HEK293 (cell line): ENCODE measurements around the gene CDKAL1.

ENCODE experiments used
- BCL11A ChIP-seq: fragments of 450-650 bp; formaldehyde crosslinking; IDR thresholded peaks from 2 replicates; pipeline ENCODE4 v1.5.1; 2016; ENCODE audit warnings: low read depth, missing biosample characterization, missing genetic modification characterization
- HOXC10 ChIP-seq: sonication (generic); formaldehyde crosslinking; IDR thresholded peaks from 2 replicates; pipeline ENCODE4 v1.8.1; 2023; ENCODE audit warnings: mild to moderate bottlenecking, missing genetic modification reagents
- HOXD13 ChIP-seq: sonication (generic); formaldehyde crosslinking; IDR thresholded peaks from 2 replicates; pipeline ENCODE4 v1.8.0; 2022; ENCODE audit warnings: missing genetic modification reagents, borderline replicate concordance
- MZF1 ChIP-seq: fragments of 450-650 bp; formaldehyde crosslinking; IDR thresholded peaks from 2 replicates; pipeline ENCODE4 v1.5.1; 2017; ENCODE audit warnings: missing biosample characterization, missing genetic modification characterization, borderline replicate concordance
- OSR2 ChIP-seq: fragments of 450-650 bp; formaldehyde crosslinking; IDR thresholded peaks from 2 replicates; pipeline ENCODE4 v1.5.1; 2016; ENCODE audit warnings: missing biosample characterization, missing genetic modification characterization
- SCRT1 ChIP-seq: fragments of 450-650 bp; formaldehyde crosslinking; IDR thresholded peaks from 2 replicates; pipeline ENCODE4 v1.5.1; 2016; ENCODE audit warnings: missing biosample characterization, missing genetic modification characterization, borderline replicate concordance
- SETDB1 ChIP-seq: IDR thresholded peaks from one replicate; pipeline ENCODE4 v1.6.1; 2017; ENCODE audit warnings: mild to moderate bottlenecking, low read length, moderate library complexity, mixed read lengths; ENCODE audit not compliant: insufficient read length
- SP2 ChIP-seq: fragments of 450-650 bp; formaldehyde crosslinking; IDR thresholded peaks from 2 replicates; pipeline ENCODE4 v1.5.1; 2016; ENCODE audit warnings: missing biosample characterization, missing genetic modification characterization
- SP3 ChIP-seq: fragments of 450-650 bp; formaldehyde crosslinking; IDR thresholded peaks from 2 replicates; pipeline ENCODE4 v1.5.1; 2016; ENCODE audit warnings: missing biosample characterization, missing genetic modification characterization
- TRIM28 ChIP-seq: IDR thresholded peaks from 2 replicates; pipeline ENCODE4 v1.6.1; 2011; ENCODE audit warnings: low read length, control low read depth, borderline replicate concordance
- ZBTB21 ChIP-seq: fragments of 450-650 bp; formaldehyde crosslinking; IDR thresholded peaks from 2 replicates; pipeline ENCODE4 v1.5.1; 2017; ENCODE audit warnings: missing biosample characterization, missing genetic modification characterization
- ZFP3 ChIP-seq: fragments of 450-650 bp; formaldehyde crosslinking; IDR thresholded peaks from 2 replicates; pipeline ENCODE4 v1.5.1; 2016; ENCODE audit warnings: low read depth, missing biosample characterization, missing genetic modification characterization
- ZFP37 ChIP-seq: fragments of 450-650 bp; formaldehyde crosslinking; IDR thresholded peaks from 2 replicates; pipeline ENCODE4 v1.5.1; 2016; ENCODE audit warnings: missing biosample characterization, missing genetic modification characterization
- ZNF266 ChIP-seq: fragments of 450-650 bp; formaldehyde crosslinking; IDR thresholded peaks from 2 replicates; pipeline ENCODE4 v1.5.1; 2016; ENCODE audit warnings: missing biosample characterization, missing genetic modification characterization, low read depth
- ZNF324 ChIP-seq: fragments of 450-650 bp; formaldehyde crosslinking; IDR thresholded peaks from 2 replicates; pipeline ENCODE4 v1.5.1; 2016; ENCODE audit warnings: missing biosample characterization, missing genetic modification characterization
- ZNF394 ChIP-seq: fragments of 450-650 bp; formaldehyde crosslinking; IDR thresholded peaks from 2 replicates; pipeline ENCODE4 v1.5.1; 2016; ENCODE audit warnings: missing biosample characterization, missing genetic modification characterization, mild to moderate bottlenecking, moderate library complexity, borderline replicate concordance
- ZNF423 ChIP-seq: fragments of 450-650 bp; formaldehyde crosslinking; IDR thresholded peaks from 2 replicates; pipeline ENCODE4 v1.5.1; 2016; ENCODE audit warnings: missing biosample characterization, missing genetic modification characterization
- ZNF473 ChIP-seq: fragments of 450-650 bp; formaldehyde crosslinking; IDR thresholded peaks from 2 replicates; pipeline ENCODE4 v1.5.1; 2017; ENCODE audit warnings: missing biosample characterization, missing genetic modification characterization
- ZNF501 ChIP-seq: fragments of 450-650 bp; formaldehyde crosslinking; IDR thresholded peaks from 2 replicates; pipeline ENCODE4 v1.5.1; 2016; ENCODE audit warnings: missing biosample characterization, missing genetic modification characterization
- ZNF521 ChIP-seq: fragments of 450-650 bp; formaldehyde crosslinking; IDR thresholded peaks from 2 replicates; pipeline ENCODE4 v1.5.1; 2017; ENCODE audit warnings: missing biosample characterization, mild to moderate bottlenecking, missing genetic modification characterization
- ZNF544 ChIP-seq: fragments of 450-650 bp; formaldehyde crosslinking; IDR thresholded peaks from 2 replicates; pipeline ENCODE4 v1.5.0; 2017; ENCODE audit warnings: missing biosample characterization, missing genetic modification characterization
- ZNF610 ChIP-seq: fragments of 450-650 bp; formaldehyde crosslinking; IDR thresholded peaks from 2 replicates; pipeline ENCODE4 v1.5.1; 2016; ENCODE audit warnings: missing biosample characterization, missing genetic modification characterization, borderline replicate concordance
- ZNF623 ChIP-seq: fragments of 450-650 bp; formaldehyde crosslinking; IDR thresholded peaks from 2 replicates; pipeline ENCODE4 v1.5.1; 2016; ENCODE audit warnings: missing biosample characterization, missing genetic modification characterization
- ZNF626 ChIP-seq: fragments of 450-650 bp; sonication (Bioruptor Pico); formaldehyde crosslinking; IDR thresholded peaks from 2 replicates; pipeline ENCODE4 v1.5.1; 2018; ENCODE audit warnings: missing biosample characterization, missing genetic modification characterization, inconsistent platforms
- ZNF664 ChIP-seq: fragments of 450-650 bp; formaldehyde crosslinking; IDR thresholded peaks from 2 replicates; pipeline ENCODE4 v1.5.1; 2016; ENCODE audit warnings: missing biosample characterization, missing genetic modification characterization
- ZNF768 ChIP-seq: fragments of 450-650 bp; formaldehyde crosslinking; IDR thresholded peaks from 2 replicates; pipeline ENCODE4 v1.5.1; 2018; ENCODE audit warnings: missing biosample characterization, mild to moderate bottlenecking, missing genetic modification characterization
- TF ChIP-seq, protein P1 (sequence below): IDR thresholded peaks from 2 replicates; pipeline ENCODE4 v1.6.1; 2011; ENCODE audit warnings: mild to moderate bottlenecking, low read depth, low read length, borderline replicate concordance
- TF ChIP-seq, protein P2 (sequence below): fragments of 450-650 bp; formaldehyde crosslinking; IDR thresholded peaks from 2 replicates; pipeline ENCODE4 v1.5.1; 2016; ENCODE audit warnings: missing biosample characterization, missing genetic modification characterization
- TF ChIP-seq, protein P3 (sequence below): sonication (generic); formaldehyde crosslinking; IDR thresholded peaks from 2 replicates; pipeline ENCODE4 v1.8.1; 2022; ENCODE audit warnings: mild to moderate bottlenecking, moderate library complexity, missing genetic modification reagents
- TF ChIP-seq, protein P4 (sequence below): fragments of 450-650 bp; formaldehyde crosslinking; IDR thresholded peaks from 2 replicates; pipeline ENCODE4 v1.5.1; 2016; ENCODE audit warnings: missing biosample characterization, missing genetic modification characterization
- TF ChIP-seq, protein P5 (sequence below): fragments of 450-650 bp; formaldehyde crosslinking; IDR thresholded peaks from 2 replicates; pipeline ENCODE4 v1.5.1; 2017; ENCODE audit warnings: missing biosample characterization, missing genetic modification characterization
- TF ChIP-seq, protein P6 (sequence below): fragments of 450-650 bp; IDR thresholded peaks from 2 replicates; pipeline ENCODE4 v1.5.1; 2018; ENCODE audit warnings: missing biosample characterization, mild to moderate bottlenecking, missing genetic modification characterization

CDKAL1 gene

DNA sequence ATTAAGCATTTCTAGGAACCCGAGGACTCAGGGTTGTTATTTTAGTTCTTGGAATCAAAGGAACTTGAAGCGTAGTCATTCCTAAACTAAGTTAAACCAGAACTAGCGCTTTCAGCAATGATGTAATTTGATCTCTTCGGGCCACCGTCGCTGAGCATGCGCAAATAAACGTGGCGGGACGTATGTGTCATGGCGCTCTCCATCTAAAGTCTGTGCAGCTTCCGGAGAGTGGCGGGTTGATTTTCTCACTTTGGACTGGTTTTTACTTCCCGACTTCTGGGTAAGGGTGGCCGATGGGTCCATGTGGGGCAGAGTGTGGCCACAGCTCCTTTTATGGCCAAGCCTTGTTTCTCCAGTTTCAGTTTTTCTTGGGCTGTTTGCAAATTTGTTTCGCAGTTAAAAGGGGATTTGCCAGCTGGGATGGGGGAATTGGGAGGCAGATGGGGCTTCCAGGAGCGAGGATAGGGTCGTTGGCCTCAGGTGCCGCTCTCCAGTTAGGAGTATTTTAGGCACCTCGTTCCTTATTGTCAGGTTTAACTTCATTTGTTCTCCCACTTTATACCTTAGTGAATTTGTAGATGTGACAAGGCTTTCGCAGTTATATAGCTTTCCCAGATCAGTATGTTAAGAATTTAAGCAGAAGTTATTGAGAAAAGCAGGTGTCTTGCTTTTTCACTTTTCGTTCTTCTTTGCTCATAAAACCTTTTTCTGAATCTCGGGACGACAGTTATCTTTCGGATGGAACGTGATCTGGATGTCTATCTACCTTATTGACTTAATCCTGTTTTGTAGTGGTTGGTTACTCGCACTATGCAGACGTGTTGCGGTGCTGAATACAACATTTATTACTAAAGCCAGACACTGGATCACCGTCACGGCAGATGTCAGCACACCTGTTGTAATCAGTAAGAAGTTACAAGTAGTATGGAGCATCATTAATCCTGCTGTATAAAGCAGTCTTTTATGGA lies at the start of gene CDKAL1 (continued):
- TF ChIP-seq ZNF473 (tag by site-specific recombination) (no peak), SETDB1 (no peak), ZNF394 (peak; percentile 20; the same call in 1 of the 2 replicates), SP2 (tag by site-specific recombination) (no peak), SCRT1 (tag by site-specific recombination) (peak; percentile 51; the same call in 1 of the 2 replicates), ZBTB21 (tag by site-specific recombination) (no peak), ZNF423 (no peak), ZNF623 (tag by site-specific recombination) (no peak), ZFP37 (tag by site-specific recombination) (peak; percentile 81), SP3 (tag by site-specific recombination) (no peak), BCL11A (tag by site-specific recombination) (no peak), ZFP3 (tag by site-specific recombination) (no peak), HOXD13 (no peak), TRIM28 (no peak), ZNF266 (tag by site-specific recombination) (no peak), ZNF664 (tag by site-specific recombination) (peak; percentile 67), ZNF501 (tag by site-specific recombination) (peak; percentile 70), ZNF521 (tag by site-specific recombination) (no peak), ZNF324 (tag by site-specific recombination) (0 out of 2 replicates have a peak, but pooled peaks have one; percentile 44), MZF1 (peak; percentile 100), OSR2 (0 out of 2 replicates have a peak, but pooled peaks have one; percentile 15), ZNF626 (tag by site-specific recombination) (no peak), ZNF610 (tag by site-specific recombination) (peak; percentile 40; the same call in 1 of the 2 replicates), HOXC10 (CRISPR knock-in tag) (no peak), ZNF544 (tag by site-specific recombination) (no peak), ZNF768 (tag by site-specific recombination) (no peak)
- TF ChIP-seq, protein P1, sequence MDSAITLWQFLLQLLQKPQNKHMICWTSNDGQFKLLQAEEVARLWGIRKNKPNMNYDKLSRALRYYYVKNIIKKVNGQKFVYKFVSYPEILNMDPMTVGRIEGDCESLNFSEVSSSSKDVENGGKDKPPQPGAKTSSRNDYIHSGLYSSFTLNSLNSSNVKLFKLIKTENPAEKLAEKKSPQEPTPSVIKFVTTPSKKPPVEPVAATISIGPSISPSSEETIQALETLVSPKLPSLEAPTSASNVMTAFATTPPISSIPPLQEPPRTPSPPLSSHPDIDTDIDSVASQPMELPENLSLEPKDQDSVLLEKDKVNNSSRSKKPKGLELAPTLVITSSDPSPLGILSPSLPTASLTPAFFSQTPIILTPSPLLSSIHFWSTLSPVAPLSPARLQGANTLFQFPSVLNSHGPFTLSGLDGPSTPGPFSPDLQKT = no peak
- TF ChIP-seq, protein P2, sequence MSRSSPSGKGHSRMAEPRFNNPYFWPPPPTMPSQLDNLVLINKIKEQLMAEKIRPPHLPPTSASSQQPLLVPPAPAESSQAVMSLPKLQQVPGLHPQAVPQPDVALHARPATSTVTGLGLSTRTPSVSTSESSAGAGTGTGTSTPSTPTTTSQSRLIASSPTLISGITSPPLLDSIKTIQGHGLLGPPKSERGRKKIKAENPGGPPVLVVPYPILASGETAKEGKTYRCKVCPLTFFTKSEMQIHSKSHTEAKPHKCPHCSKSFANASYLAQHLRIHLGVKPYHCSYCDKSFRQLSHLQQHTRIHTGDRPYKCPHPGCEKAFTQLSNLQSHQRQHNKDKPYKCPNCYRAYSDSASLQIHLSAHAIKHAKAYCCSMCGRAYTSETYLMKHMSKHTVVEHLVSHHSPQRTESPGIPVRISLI = no peak
- TF ChIP-seq, protein P3, sequence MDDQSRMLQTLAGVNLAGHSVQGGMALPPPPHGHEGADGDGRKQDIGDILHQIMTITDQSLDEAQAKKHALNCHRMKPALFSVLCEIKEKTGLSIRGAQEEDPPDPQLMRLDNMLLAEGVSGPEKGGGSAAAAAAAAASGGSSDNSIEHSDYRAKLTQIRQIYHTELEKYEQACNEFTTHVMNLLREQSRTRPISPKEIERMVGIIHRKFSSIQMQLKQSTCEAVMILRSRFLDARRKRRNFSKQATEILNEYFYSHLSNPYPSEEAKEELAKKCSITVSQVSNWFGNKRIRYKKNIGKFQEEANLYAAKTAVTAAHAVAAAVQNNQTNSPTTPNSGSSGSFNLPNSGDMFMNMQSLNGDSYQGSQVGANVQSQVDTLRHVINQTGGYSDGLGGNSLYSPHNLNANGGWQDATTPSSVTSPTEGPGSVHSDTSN (CRISPR knock-in tag) = no peak
- TF ChIP-seq, protein P4, sequence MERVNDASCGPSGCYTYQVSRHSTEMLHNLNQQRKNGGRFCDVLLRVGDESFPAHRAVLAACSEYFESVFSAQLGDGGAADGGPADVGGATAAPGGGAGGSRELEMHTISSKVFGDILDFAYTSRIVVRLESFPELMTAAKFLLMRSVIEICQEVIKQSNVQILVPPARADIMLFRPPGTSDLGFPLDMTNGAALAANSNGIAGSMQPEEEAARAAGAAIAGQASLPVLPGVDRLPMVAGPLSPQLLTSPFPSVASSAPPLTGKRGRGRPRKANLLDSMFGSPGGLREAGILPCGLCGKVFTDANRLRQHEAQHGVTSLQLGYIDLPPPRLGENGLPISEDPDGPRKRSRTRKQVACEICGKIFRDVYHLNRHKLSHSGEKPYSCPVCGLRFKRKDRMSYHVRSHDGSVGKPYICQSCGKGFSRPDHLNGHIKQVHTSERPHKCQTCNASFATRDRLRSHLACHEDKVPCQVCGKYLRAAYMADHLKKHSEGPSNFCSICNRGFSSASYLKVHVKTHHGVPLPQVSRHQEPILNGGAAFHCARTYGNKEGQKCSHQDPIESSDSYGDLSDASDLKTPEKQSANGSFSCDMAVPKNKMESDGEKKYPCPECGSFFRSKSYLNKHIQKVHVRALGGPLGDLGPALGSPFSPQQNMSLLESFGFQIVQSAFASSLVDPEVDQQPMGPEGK (tag by site-specific recombination) = 0 out of 2 replicates have a peak, but pooled peaks have one; percentile 23
- TF ChIP-seq, protein P5, sequence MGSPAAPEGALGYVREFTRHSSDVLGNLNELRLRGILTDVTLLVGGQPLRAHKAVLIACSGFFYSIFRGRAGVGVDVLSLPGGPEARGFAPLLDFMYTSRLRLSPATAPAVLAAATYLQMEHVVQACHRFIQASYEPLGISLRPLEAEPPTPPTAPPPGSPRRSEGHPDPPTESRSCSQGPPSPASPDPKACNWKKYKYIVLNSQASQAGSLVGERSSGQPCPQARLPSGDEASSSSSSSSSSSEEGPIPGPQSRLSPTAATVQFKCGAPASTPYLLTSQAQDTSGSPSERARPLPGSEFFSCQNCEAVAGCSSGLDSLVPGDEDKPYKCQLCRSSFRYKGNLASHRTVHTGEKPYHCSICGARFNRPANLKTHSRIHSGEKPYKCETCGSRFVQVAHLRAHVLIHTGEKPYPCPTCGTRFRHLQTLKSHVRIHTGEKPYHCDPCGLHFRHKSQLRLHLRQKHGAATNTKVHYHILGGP = peak; percentile 89
- TF ChIP-seq, protein P6, sequence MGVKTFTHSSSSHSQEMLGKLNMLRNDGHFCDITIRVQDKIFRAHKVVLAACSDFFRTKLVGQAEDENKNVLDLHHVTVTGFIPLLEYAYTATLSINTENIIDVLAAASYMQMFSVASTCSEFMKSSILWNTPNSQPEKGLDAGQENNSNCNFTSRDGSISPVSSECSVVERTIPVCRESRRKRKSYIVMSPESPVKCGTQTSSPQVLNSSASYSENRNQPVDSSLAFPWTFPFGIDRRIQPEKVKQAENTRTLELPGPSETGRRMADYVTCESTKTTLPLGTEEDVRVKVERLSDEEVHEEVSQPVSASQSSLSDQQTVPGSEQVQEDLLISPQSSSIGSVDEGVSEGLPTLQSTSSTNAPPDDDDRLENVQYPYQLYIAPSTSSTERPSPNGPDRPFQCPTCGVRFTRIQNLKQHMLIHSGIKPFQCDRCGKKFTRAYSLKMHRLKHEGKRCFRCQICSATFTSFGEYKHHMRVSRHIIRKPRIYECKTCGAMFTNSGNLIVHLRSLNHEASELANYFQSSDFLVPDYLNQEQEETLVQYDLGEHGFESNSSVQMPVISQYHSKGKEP (tag by site-specific recombination) = no peak
